GM19397 (cell line): ENCODE results near the gene PSMD11.
"Not testable (repeated sequence)": the region's sequence is repeated elsewhere in the genome, so short reads cannot be mapped to it uniquely, and the experiment has no call there.

Experiments
- ATAC-seq: cut with Tn5 transposase; IDR thresholded peaks from one replicate; pipeline ENCODE4 v1.9.1; 2021; ENCODE audit warnings: mild to moderate bottlenecking, moderate library complexity; ENCODE audit not compliant: unreplicated experiment

Gene PSMD11

GRCh38 chr17:32510466-32510865 is 66.2 kb downstream of the PSMD11 start:
- no peak for ATAC-seq

- ATAC-seq = no peak
Observed at GRCh38 chr17:32512328-32512727, 68.0 kb downstream of the PSMD11 start.

DNA sequence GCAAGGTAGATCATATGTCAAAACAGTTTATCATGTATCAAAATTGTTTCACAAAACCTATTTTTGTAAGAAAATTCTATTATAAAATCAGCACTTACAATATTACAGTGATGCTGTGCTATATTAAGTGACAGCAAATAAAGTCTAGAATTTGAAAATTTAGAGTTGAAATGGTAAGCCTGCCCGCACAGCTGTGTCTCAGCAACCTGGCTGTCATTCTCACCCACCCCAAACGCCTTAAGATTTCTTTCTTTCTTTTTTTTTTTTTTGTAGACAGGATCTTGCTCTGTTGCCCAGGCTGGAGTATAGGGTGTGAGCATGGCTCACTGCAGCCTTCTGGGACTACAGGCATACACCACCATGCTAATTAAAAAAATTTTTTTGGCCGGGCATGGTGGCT is 69.3 kb downstream of the PSMD11 start:
- ATAC-seq = no peak

GRCh38 chr17:32514606-32515005 is 70.3 kb downstream of the PSMD11 start:
- no peak for ATAC-seq

- peak; percentile 47 for ATAC-seq
Observed at GRCh38 chr17:32515677-32516383, 71.5 kb downstream of the PSMD11 start.

DNA sequence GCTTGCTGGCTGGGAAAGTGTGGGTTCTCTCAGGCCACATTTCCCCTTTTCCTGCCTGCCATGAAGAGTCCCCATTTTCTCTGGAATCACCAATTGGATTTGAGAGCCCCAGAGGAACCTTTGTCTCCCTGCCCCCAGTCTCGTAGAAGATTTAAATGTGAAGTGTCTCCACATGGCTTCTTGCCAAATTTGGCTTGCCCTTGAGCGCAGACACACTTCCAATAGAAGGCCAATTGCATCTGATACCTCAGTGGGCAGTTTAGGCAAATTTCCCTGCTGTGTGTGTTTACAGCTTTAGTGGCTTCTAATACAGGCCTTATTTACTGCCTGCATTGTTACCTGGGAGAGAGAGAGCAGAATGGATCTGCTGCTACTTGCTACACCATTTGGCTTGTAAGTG is 72.1 kb downstream of the PSMD11 start:
- no peak for ATAC-seq

DNA sequence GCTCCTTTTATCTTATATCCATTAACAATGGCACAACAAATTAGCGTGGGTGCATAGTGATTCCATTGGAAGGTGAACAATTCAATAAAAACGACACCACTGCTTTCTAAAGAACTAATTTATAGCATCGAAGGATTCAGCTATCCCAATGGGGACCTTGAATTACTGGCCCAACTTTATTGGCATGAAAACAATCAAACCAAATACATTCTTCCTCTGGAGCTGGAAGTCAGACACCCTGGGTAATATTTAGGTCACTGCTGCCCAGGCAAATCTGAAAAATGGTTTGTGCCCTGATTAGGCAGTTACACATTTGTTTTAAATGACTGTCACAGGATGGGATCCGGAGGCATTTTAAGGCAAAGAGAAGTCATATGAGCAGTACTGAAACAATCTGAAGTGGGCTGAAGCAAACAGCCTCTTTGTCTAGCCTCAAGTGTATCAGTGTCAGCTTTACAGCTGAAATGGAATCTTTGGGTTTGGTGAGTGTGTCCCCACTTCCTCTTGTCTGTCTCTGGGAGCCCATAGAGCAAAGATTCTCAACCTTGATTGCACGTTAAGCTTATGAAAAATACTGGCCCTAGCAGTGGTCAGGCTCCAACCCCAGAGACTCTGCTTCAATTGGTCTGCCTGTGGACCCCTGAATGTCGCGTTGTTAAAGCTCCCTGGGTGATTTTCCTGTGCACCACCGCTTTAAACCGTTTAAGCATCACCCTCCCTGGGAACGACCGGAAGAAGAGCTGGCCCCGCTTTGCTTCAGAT is 72.8 kb downstream of the PSMD11 start:
- ATAC-seq = no peak

DNA sequence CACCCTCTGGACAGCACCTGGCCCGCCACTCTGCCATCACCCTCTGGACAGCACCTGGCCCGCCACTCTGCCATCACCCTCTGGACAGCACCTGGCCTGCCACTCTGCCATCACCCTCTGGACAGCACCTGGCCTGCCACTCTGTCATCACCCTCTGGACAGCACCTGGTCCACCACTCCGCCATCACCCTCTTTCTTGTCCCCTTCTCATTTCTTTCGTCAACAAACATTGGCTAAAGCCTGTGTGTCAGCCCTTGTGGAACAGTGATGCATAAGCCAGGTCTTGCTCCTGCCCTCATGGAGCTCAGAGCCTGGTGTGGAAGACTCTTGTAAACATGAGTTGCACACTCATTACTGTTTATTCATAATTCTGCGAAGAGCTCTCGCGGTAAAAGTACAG is 73.7 kb downstream of the PSMD11 start:
- no peak for ATAC-seq

DNA sequence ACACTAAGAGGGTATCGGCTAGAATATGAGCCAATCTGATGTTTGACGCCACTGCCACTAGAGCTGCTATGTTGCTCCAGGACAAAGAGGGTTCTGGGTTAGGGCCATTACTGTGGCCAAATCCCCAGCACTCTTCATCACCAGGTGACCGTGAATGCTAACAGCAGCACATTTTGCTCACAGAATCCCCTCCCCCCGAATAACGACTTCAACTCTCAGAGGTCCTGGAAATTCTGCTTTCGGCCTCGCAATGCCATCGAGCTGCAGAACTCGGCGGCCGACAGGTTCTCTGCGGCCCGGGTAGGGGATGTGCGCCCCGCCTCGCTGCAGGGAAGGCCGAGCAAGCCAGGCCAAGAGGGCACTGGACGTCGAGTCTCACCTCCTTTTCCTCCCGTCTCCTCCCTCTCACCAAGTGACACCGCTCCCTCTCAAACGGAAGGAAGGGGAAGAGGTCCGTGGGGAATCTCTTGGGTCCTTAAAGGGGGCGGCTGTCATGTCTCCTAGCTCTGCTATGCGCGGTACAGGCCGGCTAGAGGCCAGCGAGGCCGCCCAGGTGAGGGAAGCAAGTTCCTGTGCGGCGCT is 74.4 kb downstream of the PSMD11 start:
- ATAC-seq = no peak

- ATAC-seq = no peak
Observed at GRCh38 chr17:32519228-32520103, 75.2 kb downstream of the PSMD11 start.

DNA sequence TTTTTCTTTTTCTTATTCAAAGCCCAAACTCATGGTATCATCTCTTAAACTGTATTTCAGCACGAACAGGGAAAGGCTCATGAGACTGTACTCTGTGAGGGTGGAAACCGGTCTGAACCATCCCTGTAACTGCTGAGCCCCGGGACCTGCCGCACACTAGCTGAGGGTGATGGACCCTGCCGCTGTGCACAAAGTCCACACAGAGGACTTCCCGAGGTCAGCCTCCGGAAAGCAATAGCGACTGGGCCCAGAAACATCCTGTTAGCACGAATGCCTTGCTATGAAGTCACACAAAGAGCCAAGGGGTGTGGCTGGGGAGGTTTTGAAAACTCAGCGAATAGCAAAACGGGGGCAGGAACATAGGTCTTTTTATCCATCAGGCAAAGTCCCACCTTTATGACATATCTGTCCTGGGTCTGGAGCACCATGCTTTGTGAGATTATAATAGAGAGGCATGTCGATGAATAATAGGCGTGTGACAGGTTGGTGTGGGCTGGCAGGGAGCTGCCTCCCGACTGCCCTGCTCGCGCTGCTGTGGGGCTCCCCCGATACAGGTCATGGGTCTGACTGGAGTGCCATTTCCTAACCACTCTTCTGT is 75.9 kb downstream of the PSMD11 start:
- no peak for ATAC-seq

- no peak for ATAC-seq
Observed at GRCh38 chr17:32520737-32521404, 76.6 kb downstream of the PSMD11 start.

- peak; percentile 54 for ATAC-seq
Observed at GRCh38 chr17:32523017-32523680, 78.8 kb downstream of the PSMD11 start.

- no peak for ATAC-seq
Observed at GRCh38 chr17:32523827-32524552, 79.7 kb downstream of the PSMD11 start.

GRCh38 chr17:32524553-32524880 is 80.2 kb downstream of the PSMD11 start:
- ATAC-seq = not testable (repeated sequence)

GRCh38 chr17:32525122-32525521 is 80.8 kb downstream of the PSMD11 start:
- no peak for ATAC-seq

DNA sequence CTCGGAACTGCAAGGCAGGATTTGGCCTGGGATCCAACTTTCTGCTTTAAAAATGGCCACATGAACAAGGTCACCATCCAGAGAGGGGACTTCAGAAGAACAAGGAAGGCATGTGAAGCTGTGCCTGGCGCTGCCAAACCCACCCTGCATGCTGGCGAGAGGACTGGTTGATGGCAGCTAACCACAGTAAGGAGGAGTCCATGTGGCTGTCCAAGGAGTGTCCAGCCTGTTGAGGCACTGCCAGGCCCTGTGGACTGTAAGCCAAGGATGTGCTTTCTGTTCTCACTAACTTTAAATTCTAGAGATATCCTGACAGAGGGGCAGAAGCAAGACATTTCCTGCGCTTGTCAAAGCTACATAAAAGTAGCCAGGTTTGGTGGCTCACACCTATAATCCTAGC is 82.8 kb downstream of the PSMD11 start:
- ATAC-seq = no peak

DNA sequence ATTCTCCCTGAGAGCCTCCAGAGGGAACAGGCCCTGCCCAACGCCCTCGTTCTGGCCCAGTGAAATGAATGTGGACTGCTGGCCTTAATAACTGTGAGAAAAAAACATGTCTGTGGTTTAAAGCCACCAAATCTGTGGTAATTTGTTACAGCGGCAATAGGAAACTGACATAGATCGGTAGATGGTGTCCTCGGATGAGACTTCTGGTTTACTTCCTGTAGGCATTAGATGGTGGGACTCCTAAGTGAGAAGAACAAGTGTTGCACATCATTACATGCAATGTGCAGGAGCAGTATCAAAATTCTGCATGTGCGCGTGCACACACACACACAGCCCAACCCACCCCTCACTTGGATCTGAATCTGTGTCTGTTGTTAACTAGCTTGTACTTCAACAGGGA is 84.5 kb downstream of the PSMD11 start:
- ATAC-seq = no peak

- ATAC-seq = no peak
Observed at GRCh38 chr17:32529604-32530003, 85.3 kb downstream of the PSMD11 start.
